DMS53 (cell line): Measurements from ENCODE around the gene DNAH1.

Experiments
- DNase-seq: peaks from one replicate; lab custom pipeline; 2025; lab: John Stamatoyannopoulos, UW

The DNAH1 gene

DNA sequence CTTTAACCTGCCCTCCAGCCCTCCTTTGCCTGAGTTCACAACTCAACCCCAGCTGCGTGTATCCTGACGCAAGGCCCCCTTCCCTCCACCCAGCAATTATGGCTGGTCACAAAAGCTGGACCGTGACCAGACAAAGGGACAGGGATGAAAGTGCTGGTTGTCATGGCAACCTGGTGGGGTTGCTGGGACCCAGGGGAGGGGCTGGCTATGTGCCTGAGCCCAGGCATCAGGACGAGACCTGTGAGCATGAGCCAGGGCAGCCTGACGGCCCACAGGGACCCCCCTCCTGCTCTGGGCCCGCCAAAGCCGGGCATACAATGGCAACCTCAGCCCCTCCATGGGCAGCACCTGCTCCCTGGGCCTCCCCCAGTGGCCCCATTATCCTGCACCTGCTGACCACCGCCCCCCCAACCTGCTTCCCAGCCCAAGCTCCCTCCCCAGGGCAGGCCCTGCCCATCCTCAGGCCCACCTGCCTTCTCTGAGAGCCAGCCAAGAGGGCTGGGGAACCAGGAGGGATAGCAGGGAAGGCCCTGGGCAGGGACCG lies 4.5 kb upstream of the DNAH1 start:
- DNase-seq = no peak

DNA sequence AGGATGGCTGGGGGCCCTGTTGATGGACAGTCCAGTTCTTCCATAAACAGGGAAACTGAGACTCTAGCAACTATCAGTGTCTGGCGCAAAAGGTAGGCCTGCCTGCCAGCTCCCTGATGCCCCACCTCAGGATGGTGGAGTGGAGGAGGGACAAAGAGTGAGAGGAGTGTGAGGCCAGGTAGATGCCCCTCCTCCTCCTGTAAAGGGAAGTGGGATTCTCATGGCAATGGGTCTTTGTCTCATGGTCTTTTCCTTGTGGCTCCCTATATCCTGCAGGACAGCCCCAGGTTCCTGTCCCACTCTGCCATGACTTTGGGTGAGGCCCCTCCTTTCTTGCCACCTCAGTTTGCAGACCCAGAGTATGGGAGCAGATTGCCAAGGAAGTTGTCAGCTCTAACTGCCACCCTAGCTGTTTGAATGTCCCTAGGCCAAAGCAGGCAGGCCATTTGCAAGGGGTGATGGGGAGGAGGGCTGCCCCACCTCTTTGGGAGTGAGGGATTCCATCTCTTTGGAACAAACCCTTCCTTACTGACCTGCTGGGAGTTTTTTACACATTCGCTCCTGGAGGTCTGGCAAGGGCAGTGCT lies 2.8 kb upstream of the DNAH1 start:
- DNase-seq = no peak

DNA sequence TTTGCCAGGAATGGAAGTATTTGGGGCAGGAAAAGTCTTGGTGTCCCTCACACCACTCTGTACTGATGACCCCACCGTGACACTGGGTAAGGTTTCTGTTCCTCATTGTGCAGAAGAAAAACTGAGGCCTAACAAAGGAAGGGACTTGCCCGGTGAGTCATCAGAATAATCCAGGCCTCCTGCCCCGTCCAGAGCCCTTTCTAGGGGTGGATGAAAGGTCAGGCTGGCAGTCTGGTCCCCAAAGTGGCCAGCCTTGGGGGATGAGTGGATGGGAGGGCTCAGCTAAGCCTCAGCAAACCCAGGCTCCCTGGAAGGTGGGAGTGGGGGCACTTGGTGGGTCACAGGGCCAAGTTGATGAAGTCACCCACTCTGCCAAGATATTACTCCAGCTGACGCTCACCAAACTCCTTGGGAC lies 2.3 kb upstream of the DNAH1 start:
- DNase-seq = peak; percentile 39

DNA sequence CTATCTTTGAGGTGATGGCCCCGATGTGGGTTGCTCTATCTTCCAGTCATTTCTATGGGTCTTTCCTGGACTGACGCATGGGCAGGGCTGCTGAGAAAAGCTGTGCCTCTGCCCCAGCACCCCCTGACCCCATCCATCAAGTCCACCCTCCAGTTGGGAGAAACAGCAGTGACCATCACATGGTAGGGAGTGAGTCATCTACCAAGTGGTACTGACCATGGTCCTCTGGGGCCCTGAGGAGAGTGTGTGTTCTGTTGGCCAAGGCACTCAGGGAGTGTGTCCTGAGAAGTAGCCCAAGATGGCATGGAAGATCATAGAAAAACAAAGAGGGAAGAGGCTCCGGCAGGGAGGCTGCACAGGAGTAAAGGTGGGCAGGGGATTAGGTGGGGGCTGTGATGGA lies 1.6 kb upstream of the DNAH1 start:
- no peak for DNase-seq

DNA sequence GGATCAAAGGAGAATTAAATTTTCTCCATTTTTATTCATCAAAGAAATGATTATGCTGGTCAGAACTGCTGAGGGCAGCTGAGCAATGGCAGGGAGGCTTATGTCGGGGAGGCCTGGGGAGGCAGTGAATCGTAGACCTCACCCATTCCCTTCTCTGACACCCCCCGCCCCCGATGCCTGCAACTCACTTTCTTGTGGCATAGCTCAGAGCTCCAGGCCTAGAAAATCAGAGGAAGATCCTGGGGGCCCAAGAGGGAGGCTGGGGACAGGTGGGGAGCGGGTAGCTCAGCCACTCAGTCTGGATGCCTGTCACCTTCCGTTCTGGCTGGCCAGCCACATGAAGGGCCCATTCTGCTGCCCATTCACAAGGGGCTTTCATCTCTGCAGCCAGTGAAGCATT lies 1.1 kb upstream of the DNAH1 start:
- no peak for DNase-seq

DNA sequence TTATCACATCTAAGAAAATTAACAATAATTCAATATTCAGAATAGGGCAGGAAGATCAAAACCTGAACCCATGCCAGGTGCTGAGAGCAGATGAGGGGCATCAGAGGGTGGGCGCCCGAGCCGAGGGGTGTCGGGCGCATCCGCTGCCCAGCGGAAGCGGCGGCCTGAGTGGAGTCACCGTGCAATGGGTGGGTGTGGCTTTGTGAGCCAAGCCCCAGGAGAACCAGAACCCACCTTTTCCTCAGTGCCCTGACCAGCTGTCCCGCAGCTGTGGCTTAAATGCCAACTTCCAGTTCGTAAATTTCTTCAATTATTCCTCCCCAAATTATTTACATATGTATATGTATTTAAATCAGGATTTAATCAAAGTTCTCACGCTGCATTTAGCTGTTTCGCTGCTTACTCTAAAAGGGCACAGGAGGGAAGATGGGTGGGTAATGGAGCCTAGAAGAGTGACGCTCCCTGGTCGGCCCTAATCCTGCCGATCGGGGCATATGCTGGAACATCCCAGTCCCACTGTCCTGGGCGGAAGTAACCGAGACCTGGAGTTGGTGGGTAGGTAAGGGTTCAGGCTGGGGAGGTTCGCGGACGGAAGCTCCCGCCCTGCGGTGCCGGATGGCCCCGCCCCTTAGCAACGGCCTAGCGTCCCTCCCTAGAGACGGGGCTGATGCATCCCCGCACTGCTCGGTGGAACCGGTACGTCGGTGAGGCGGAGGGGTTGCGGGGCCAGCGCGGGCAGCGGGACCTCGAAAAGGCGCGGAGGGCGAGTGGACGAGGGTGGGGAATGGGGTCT lies 1.3 kb downstream of the DNAH1 start:
- peak; percentile 86 for DNase-seq

DNA sequence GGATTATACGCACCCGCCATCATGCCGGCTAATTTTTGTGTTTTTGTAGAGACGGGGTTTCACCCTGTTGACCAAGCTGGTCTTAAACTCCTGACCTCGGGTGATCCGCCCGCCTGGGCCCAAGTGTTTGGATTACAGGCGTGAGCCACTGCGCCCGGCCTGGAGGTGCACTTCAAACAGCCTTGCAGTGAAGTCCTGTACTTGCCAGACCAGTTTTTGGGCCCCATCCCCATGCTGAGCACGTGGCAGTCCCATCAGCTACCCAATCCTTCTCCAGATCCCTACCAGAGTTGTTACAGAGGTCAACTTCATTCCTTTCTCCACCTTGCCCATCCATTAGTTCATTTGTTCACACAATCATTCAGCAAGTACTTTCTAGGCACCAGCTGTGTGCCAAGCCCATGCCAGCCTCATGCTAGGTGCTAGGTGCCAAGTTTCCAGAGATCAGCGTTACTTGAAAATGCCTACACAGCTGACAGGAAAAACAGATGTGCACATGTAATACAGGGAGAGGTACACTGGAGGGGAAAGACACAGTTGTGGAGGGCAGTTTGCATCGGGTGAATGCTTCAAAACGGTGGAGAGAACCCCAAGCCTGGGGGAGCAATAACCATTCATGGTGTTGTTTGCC lies 2.2 kb downstream of the DNAH1 start:
- DNase-seq = peak; percentile 40

DNA sequence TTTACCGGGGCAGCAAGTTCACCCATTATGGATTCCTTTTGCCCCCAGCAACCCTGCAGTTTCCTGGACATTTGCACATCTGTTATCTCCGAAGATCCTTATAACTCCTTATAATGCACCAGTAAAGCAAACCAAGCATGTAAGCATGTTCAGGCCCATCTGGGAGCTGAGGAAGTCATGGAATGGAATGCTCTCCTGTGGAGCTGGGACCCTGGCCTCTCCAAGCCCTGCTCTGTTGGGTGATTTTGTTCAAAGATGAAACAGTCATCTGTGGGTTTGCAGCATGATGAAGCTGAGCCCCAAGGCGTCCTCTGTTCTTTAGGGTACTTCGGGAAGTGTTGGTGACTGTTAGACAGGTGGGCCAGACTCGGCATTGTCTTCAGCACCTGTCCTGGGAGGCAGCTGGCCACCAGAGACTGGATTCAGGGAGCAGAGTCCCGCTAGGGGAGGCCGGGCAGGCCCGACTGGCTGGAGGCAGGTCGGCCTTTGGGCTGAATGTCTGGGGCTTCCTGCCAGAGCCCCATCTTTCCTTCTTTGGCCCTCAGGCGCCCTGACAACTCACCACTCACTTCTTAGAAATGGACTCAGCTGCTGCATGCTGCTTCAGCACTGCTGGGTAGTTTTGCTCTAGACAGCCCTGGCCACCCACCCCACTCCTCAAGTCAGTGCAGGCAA lies 3.9 kb downstream of the DNAH1 start:
- no peak for DNase-seq

DNA sequence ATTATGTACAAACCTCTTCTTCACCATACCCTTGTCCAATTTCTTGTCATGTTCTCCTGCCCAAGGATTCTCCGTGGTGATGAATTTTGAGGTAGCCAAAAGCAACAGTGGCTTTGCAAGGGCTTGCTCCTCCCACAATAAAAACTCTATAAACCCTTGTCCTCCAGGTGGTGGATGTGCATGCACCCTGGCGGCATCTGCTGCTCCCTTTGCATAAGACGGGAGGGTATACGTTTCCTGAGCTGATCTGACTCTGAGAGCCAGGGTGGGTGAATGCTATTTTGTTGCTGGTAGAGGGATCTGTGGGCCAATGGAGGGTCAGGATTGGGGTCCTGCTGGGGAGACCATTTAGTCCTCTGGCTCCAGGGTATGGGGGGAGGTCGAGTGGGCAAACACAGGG lies 5.4 kb downstream of the DNAH1 start:
- no peak for DNase-seq

DNA sequence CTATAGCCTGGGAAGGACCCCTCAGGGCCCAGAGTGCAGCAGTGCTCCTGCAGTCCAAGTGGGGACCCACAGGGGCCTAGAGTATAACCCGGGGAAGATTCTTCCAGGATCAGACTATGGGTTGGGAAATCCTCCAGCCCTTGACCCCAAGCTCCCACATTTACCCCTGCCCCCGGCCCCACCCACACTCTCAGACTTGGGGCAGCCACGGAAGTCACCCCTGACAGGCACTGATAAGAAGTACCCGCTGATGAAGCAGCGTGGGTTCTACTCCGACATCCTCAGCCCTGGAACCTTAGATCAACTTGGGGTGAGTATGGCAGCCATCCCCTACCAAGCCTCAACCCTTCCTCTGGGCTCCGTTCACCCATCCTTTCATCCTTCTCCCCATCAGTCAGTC lies 6.3 kb downstream of the DNAH1 start:
- DNase-seq = no peak

DNA sequence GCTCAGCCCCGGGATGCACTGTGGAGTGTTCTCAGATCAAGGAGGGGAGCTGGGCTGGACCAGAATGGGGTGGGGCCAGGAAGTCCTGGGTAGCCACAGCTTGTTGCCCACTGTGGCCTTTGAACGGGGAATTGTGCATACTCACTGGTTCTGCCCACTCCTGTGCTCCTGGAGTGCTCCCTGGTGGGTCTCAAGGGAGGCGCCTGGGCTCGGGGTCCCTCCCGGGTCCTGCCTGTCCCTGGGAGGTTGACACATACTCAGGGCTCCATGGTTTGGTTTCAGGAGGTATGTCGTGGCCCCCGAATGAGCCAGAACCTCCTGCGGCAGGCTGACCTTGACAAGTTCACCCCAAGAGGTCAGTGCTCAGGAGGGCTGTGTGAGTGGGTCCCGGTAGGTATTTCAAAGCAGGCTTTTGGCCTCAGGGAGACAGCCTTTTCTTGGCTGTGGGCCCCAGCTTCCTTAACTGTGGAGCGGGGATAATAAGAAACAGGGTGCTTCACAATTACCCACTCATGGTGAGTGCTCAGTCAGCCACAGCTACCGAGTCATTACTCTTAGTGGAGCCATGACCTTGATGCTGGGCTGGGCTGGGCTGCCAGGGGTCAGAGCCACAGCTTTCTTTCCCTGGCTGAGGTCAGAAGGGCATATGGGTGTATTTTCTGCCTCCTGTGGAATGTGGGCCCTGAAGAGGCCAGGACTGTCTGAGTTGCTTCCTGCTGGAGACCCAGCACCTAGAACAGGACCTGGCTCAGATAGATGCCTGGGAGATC lies 7.6 kb downstream of the DNAH1 start:
- no peak for DNase-seq

DNA sequence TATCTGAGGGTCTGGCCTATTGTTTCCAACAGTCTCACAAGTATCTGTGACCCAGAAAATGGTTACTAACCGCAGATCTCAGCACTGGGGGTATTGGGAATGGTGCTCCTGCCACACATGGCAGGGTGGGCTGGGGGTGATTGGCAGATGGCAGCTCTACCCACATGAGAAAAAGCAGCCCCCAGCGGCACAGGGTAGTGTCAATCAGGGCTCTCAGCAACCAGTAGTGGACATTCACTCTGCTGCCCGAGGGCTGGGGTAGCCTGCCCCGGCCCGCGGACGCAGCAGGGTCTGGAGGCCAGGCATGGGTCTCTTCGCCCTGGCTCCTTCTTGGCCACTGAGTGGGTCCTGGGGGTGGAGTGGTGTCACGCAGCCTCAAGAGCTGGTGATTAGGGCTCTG lies 8.6 kb downstream of the DNAH1 start:
- DNase-seq = no peak

DNA sequence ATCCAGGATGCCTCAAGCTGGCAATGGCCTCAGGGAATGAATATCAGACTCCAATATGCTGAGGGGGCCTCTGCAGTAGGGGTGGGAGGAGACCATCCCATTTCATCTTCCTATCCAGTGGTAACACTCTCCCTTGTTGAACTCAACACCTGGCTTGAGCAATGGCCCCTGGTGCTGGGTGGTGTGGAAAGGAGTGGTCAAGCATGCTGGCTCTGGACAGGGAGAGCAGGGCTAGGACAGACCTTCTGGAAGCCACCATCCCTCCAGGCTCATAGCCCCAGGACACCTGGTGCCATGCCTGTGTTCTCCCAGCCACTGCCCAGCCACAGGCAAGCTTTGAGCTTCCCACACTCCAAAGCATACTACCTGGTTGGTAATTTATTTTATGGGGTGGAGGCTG lies 9.6 kb downstream of the DNAH1 start:
- no peak for DNase-seq

DNA sequence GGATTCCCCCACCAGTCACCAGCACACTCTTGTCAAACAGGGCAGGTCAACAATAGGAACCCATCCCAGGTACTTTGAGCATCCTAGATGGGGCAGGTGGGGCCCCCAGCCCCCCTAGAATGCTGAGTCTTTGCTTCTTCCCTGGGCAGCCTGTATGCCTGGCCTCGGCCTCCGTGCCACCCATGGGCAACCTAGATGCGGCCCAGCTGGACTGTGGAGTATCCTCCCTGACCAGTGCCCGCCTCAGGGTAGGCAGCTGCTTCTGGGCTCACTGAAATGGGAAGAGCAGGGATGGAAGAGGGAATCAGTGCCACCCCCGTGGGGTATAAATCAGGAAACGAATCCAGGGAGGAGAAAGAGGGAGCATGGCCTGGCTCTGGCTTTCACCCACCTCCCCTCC lies 10.9 kb downstream of the DNAH1 start:
- DNase-seq = no peak

DNA sequence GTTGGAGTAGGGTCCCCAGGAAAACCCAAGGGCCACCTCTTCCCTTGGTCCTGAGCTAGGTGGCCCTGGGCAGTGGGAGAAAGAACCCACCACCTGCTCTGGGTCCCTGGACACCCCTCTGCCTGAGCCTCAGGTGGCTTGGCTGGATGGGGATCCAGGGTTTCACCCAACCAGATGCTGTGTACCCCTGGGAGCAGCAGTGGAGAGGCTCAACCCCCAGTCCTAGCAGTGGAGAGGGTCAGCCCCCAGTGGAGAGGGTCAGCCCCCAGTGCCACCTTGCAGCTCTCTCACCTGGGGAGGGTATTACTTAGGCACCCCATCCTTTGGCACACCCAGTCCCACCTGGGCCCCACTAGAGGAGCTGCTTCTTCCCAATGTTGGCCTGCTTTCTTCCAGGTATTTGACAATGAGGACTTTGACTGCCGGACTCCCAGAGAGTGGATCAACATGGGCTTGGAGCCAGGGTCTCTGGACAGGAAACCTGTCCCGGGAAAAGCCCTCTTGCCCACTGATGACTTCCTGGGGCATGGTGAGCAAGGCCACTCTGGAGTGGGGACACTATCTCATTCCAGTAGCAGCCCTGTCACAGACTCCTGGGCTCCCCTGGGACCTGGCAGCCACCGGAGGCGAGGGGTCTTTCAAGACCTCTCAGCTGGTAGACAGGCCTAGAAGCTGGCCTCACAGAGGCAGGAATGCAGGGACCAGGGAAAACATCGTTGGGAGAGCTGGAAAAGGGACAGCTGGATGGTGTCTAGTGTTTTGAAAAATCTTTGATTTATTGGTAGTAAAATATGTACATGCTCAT lies 11.6 kb downstream of the DNAH1 start:
- no peak for DNase-seq

DNA sequence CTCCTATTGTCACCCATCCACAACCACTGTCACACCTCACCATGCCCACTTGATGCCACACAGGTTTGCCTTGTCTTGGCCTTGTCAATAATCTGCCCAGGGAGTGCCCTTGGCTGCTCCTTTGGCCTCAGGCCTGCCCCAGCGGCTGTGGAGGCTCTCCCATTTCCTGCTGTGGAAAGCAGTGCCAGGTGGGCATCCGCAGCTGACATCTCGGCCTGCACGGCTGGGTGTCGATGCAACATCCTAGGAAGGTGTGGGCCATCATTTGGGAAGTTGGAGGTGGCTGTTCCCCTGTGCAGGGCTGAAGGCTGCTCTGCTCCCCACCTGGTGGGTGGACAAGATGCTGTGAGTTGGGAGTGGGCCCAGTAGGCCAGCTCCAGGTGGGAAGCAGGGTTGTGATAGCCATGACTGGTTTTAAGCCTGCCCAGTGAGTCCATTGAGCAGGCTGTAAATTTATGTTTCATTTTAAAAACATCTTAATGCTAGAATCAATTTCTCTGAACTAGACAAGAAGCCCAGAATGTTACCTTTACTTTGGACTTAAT lies 12.5 kb downstream of the DNAH1 start:
- no peak for DNase-seq

DNA sequence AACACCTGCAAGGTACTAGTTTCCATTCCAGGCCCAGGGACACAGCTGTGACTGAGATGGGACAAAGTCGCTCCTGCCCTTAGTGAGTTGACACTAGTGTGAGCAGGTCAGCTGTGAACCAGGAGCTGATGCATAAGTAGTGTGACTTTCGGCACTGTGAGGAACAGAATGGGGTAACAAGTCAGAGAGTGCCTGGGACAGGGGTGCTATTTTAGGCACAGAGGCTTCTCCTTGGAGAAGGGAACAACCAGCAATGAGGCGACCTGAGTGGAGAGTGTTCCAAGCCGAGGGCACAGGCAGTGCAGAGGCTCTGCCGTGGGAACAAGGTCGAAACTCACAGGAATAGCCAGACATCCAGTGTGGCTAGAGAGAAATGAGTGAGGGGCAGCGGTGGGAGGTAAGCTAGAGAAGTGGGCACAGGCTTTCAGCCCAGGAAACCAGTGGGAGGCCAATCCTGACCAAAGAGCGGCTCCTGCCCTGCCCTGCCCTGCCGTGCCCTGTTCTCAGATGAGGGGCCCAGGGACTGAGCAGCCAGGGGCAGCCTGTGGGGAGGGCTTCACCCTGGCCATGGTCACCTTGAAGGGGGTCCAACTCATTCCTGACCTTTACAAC lies 14.2 kb downstream of the DNAH1 start:
- DNase-seq = no peak

DNA sequence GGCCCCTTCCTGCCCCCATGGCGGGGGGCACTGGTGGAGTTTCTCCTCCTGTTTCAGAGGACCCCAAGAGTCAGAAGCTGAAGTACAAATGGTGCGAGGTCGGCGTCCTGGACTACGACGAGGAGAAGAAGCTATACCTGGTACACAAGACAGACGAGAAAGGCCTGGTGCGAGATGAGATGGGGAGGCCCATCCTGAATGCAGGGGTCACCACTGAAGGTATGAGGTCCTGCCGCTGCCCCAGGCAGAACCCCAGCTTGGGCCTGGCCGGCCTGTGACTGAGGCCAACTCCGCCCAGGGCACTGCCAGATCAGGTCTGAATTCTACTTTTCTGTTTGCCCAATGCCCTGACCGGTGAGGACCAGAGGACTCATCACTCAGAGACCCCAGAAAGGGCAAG lies 15.0 kb downstream of the DNAH1 start:
- no peak for DNase-seq

DNA sequence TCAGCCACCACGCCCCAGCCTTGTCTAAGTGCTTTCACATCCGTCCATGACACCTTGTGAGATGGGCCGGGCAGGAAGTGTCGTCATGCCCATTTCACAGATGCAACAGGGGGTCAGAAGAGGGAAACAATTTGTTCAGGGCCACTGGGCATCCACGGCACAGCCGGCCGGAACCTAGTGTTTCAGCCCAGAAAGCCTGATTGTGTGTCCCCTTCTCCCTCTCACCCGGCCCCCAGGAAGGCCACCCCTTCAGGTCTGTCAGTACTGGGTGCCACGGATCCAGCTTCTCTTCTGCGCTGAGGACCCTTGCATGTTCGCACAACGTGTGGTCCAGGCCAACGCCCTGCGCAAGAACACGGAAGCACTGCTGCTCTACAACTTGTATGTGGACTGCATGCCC lies 15.8 kb downstream of the DNAH1 start:
- no peak for DNase-seq

DNA sequence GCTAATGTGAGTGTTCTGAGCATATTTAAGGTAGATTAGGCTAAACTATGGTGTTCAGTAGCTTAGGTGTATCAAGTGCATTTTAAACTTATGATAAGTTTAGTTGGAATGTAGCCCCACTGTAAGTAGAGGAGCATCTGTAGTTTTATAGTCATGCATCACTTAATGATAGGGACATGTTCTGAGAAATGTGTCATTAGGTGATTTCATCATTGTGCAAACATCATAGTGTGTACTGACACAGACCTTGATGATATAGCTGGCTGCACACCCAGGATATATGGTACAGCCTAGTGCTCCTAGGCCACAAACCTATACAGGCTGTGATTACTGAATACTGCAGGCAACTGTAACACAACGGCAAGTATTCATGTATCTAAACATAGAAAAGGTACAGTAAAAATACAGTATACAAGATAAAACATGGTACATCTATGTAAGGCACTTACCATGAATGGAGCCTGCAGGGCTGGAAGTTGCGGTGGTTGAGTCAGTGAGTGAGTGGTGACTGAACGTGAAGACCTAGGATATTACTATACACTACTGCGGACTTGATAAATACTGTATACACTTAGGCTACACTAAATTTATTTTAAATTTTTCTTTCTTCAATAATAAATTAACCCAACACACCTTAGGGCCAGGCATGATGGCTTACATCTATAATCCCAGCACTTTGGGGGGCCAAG lies 17.9 kb downstream of the DNAH1 start:
- DNase-seq = peak; percentile 62
